ENCODE measurements around the gene CHCHD3. TPM values are rescaled to one million over a fixed set of nuclear protein-coding genes. Genes with fewer than 3 reads are reported as not detected.

CHCHD3 gene
- total RNA-seq, 1 donor from 2014 or later: 38.5 TPM

- H3K4me3 ChIP-seq: no peak overlapping the region
- ATAC-seq: no peak
Observed at GRCh38 chr7:132942701-132943100, 139.2 kb downstream of the CHCHD3 start.

GRCh38 chr7:132941905-132942304 lies 140.0 kb downstream of the CHCHD3 start:
- H3K27me3 ChIP-seq (ENCODE audit: low read depth): no peaks in the 10 kb centered on the region
- intact Hi-C loops (cut with DNase I): no loop called here
- no peaks in the 10 kb centered on the region for H3K36me3 ChIP-seq
- H3K27ac ChIP-seq: no peak overlapping the region
- TF ChIP-seq CTCF (IDR thresholded peaks at IDR 0.05): no peak
- H3K4me1 ChIP-seq: no peaks in the 10 kb centered on the region
- no peak overlapping the region for H3K4me3 ChIP-seq
- H3K9me3 ChIP-seq: no peaks in the 10 kb centered on the region
- ATAC-seq: no peak
- no peak for DNase-seq

More at GRCh38 chr7:132942701-132943100, 139.2 kb downstream of the CHCHD3 start:
- no peak for DNase-seq
- no peaks in the 10 kb centered on the region for H3K27me3 ChIP-seq (ENCODE audit: low read depth)
- no peaks in the 10 kb centered on the region for H3K9me3 ChIP-seq
- TF ChIP-seq CTCF (IDR thresholded peaks at IDR 0.05): no peak
- H3K4me1 ChIP-seq: no peaks in the 10 kb centered on the region
- no peaks in the 10 kb centered on the region for H3K36me3 ChIP-seq
- H3K27ac ChIP-seq: no peak overlapping the region
- intact Hi-C loops (cut with DNase I): no loop called here

- intact Hi-C loops (cut with DNase I): no loop called here
- no peaks in the 10 kb centered on the region for H3K27me3 ChIP-seq (ENCODE audit: low read depth)
- no peak for TF ChIP-seq CTCF (IDR thresholded peaks at IDR 0.05)
- H3K27ac ChIP-seq: no peak overlapping the region
- no peak overlapping the region for H3K4me3 ChIP-seq
- no peaks in the 10 kb centered on the region for H3K4me1 ChIP-seq
- DNase-seq (no peak), ATAC-seq (no peak)
- H3K36me3 ChIP-seq: no peaks in the 10 kb centered on the region
- H3K9me3 ChIP-seq: no peaks in the 10 kb centered on the region
Observed at GRCh38 chr7:132941428-132941827, 140.5 kb downstream of the CHCHD3 start.

- H3K27me3 ChIP-seq (ENCODE audit: low read depth): no peaks in the 10 kb centered on the region
- no peak for ATAC-seq
Observed at GRCh38 chr7:132940084-132940483, 141.8 kb downstream of the CHCHD3 start.

GRCh38 chr7:132939495-132939894 lies 142.4 kb downstream of the CHCHD3 start:
- no peaks in the 10 kb centered on the region for H3K36me3 ChIP-seq
- DNase-seq: no peak
- H3K27ac ChIP-seq: no peak overlapping the region
- no peak overlapping the region for H3K4me3 ChIP-seq
- ATAC-seq: no peak
- H3K4me1 ChIP-seq: no peaks in the 10 kb centered on the region
- intact Hi-C loops (cut with DNase I): no loop called here
- TF ChIP-seq CTCF (IDR thresholded peaks at IDR 0.05): no peak
- H3K9me3 ChIP-seq: no peaks in the 10 kb centered on the region
- H3K27me3 ChIP-seq (ENCODE audit: low read depth): no peaks in the 10 kb centered on the region

More at GRCh38 chr7:132940084-132940483, 141.8 kb downstream of the CHCHD3 start:
- DNase-seq: no peak
- no peaks in the 10 kb centered on the region for H3K36me3 ChIP-seq
- no peak overlapping the region for H3K27ac ChIP-seq
- no peaks in the 10 kb centered on the region for H3K4me1 ChIP-seq
- intact Hi-C loops (cut with DNase I): no loop called here
- H3K4me3 ChIP-seq: no peak overlapping the region
- TF ChIP-seq CTCF (IDR thresholded peaks at IDR 0.05): no peak
- H3K9me3 ChIP-seq: no peaks in the 10 kb centered on the region

GRCh38 chr7:132937286-132937685 lies 144.6 kb downstream of the CHCHD3 start:
- H3K36me3 ChIP-seq: no peaks in the 10 kb centered on the region
- intact Hi-C loops (cut with DNase I): no loop called here
- no peaks in the 10 kb centered on the region for H3K27me3 ChIP-seq (ENCODE audit: low read depth)
- no peak for DNase-seq
- no peak overlapping the region for H3K4me3 ChIP-seq
- no peaks in the 10 kb centered on the region for H3K4me1 ChIP-seq
- ATAC-seq: no peak
- no peak overlapping the region for H3K27ac ChIP-seq
- TF ChIP-seq CTCF (IDR thresholded peaks at IDR 0.05): no peak
- H3K9me3 ChIP-seq: no peaks in the 10 kb centered on the region

All from lower lobe of right lung (tissue), 2 donors.